Immature natural killer cell (primary cell): Measurements from ENCODE around the gene PRICKLE2. TPM values are rescaled to one million over a fixed set of nuclear protein-coding genes. Genes with fewer than 3 reads are reported as not detected.

Experiments used
- DNase-seq, 3 donors: peaks; one replicate each; pipeline ENCODE4 v3.0.0; 2022; ENCODE audit warnings: mixed read lengths in 1 of 3
- H3K27ac Mint-ChIP-seq, 6 donors: one replicate each; pipeline ENCODE4 v1.8.0; 2020; ENCODE audit warnings: mixed read lengths in 6 of 6, mild to moderate bottlenecking in 5 of 6, inconsistent platforms in 4 of 6, moderate library complexity in 3 of 6
- H3K27me3 Mint-ChIP-seq, 3 donors: one replicate each; pipeline ENCODE4 v1.8.0; 2020 to 2021; ENCODE audit warnings: low read depth in 3 of 3, mild to moderate bottlenecking in 3 of 3, mixed read lengths in 3 of 3, moderate library complexity in 3 of 3, inconsistent platforms in 1 of 3
- H3K36me3 Mint-ChIP-seq, 3 donors: one replicate each; pipeline ENCODE4 v1.8.0; 2020; ENCODE audit warnings: mixed read lengths in 3 of 3, inconsistent platforms in 2 of 3, mild to moderate bottlenecking in 2 of 3
- H3K4me1 Mint-ChIP-seq, 2 donors: one replicate each; pipeline ENCODE4 v1.8.0; 2020; ENCODE audit warnings: inconsistent platforms in 2 of 2, mild to moderate bottlenecking in 2 of 2, mixed read lengths in 2 of 2, moderate library complexity in 1 of 2
- H3K4me3 Mint-ChIP-seq, 5 donors: one replicate each; pipeline ENCODE4 v1.8.0; 2020; ENCODE audit warnings: mild to moderate bottlenecking in 5 of 5, mixed read lengths in 5 of 5, inconsistent platforms in 3 of 5, moderate library complexity in 3 of 5
- H3K9me3 Mint-ChIP-seq, 6 donors: one replicate each; pipeline ENCODE4 v1.8.0; 2020; ENCODE audit warnings: mild to moderate bottlenecking in 6 of 6, mixed read lengths in 6 of 6, inconsistent platforms in 4 of 6, moderate library complexity in 3 of 6
- polyA plus RNA-seq, 3 donors: library from polyadenylated mRNA; unstranded; fragments of 300-500 nt; fragmentation: Illumina TruSeq; gene quantifications; one replicate each; pipeline ENCODE4 v1.2.3, GENCODE V29; 2021

Gene PRICKLE2
- polyA plus RNA-seq, 3 donors from 2014 or later = 0.19 to 0.64 (median 0.43) TPM

GRCh38 chr3:64221571-64222257 lies 3.6 kb downstream of the PRICKLE2 start:
- Mint-ChIP-seq H3K27ac (peak overlapping the region in 1 of 6 donors; percentile 74), H3K4me1 (peaks cover 2 to 6% of the 10 kb centered on the region in 2 donors), H3K36me3 (no peaks in the 10 kb centered on the region), H3K9me3 (no peaks in the 10 kb centered on the region), H3K27me3 (no peaks in the 10 kb centered on the region), H3K4me3 (no peak overlapping the region)
- DNase-seq = no peak

- Mint-ChIP-seq H3K9me3 (no peaks in the 10 kb centered on the region), H3K36me3 (no peaks in the 10 kb centered on the region)
Measured at GRCh38 chr3:64220161-64220914, 4.9 kb downstream of the PRICKLE2 start.

GRCh38 chr3:64218746-64219145 lies 6.5 kb downstream of the PRICKLE2 start:
- Mint-ChIP-seq H3K9me3 (peaks cover 0 to 5% (median under 1%) of the 10 kb centered on the region in 6 donors), H3K27me3 (peaks cover 0 to 1% (median 0%) of the 10 kb centered on the region in 3 donors), H3K4me3 (no peak overlapping the region)

More at GRCh38 chr3:64220161-64220914, 4.9 kb downstream of the PRICKLE2 start:
- no peak overlapping the region for H3K27ac Mint-ChIP-seq
- H3K4me1 Mint-ChIP-seq = peaks cover 0 to 3% of the 10 kb centered on the region in 2 donors
- no peak for DNase-seq
- no peaks in the 10 kb centered on the region for H3K27me3 Mint-ChIP-seq
- H3K4me3 Mint-ChIP-seq = no peak overlapping the region

GRCh38 chr3:64218329-64218728 lies 6.9 kb downstream of the PRICKLE2 start:
- DNase-seq = no peak
- Mint-ChIP-seq H3K9me3 (peaks cover 0 to 5% (median under 1%) of the 10 kb centered on the region in 6 donors), H3K27ac (no peak overlapping the region), H3K4me3 (no peak overlapping the region), H3K4me1 (peaks cover 0 to 5% of the 10 kb centered on the region in 2 donors), H3K36me3 (no peaks in the 10 kb centered on the region), H3K27me3 (peaks cover 0 to 1% (median 0%) of the 10 kb centered on the region in 3 donors)

More at GRCh38 chr3:64218746-64219145, 6.5 kb downstream of the PRICKLE2 start:
- Mint-ChIP-seq H3K36me3 (no peaks in the 10 kb centered on the region), H3K27ac (no peak overlapping the region), H3K4me1 (peaks cover 0 to 5% of the 10 kb centered on the region in 2 donors)
- DNase-seq = no peak

- DNase-seq = peak in 2 of 3 donors; percentile 3 to 7
- Mint-ChIP-seq H3K27me3 (peaks cover 0 to 2% (median 1%) of the 10 kb centered on the region in 3 donors), H3K4me3 (peak overlapping the region in 2 of 5 donors; percentile 23 to 54), H3K4me1 (peaks cover 0 to 5% of the 10 kb centered on the region in 2 donors), H3K36me3 (no peaks in the 10 kb centered on the region), H3K9me3 (peaks cover 0 to 5% (median 1%) of the 10 kb centered on the region in 6 donors), H3K27ac (peak overlapping the region in 3 of 6 donors; percentile 48 to 76 (median 54))
Measured at GRCh38 chr3:64216274-64217147, 8.8 kb downstream of the PRICKLE2 start.

GRCh38 chr3:64215559-64215958 lies 9.7 kb downstream of the PRICKLE2 start:
- Mint-ChIP-seq H3K4me3 (no peak overlapping the region), H3K36me3 (no peaks in the 10 kb centered on the region), H3K9me3 (peaks cover 0 to 5% (median 3%) of the 10 kb centered on the region in 6 donors), H3K27ac (no peak overlapping the region), H3K4me1 (peaks cover 0 to 4% of the 10 kb centered on the region in 2 donors), H3K27me3 (peaks cover 0 to 2% (median 1%) of the 10 kb centered on the region in 3 donors)
- DNase-seq = no peak

- Mint-ChIP-seq H3K27me3 (peaks cover 0 to 2% (median 1%) of the 10 kb centered on the region in 3 donors), H3K4me1 (peaks cover 0 to 4% of the 10 kb centered on the region in 2 donors), H3K27ac (peak overlapping the region in 2 of 6 donors; percentile 2 to 48)
Measured at GRCh38 chr3:64215103-64215502, 10.2 kb downstream of the PRICKLE2 start.

GRCh38 chr3:64214381-64215018 lies 10.8 kb downstream of the PRICKLE2 start:
- no peak for DNase-seq
- Mint-ChIP-seq H3K9me3 (peaks cover 0 to 5% (median 3%) of the 10 kb centered on the region in 6 donors), H3K4me1 (peaks cover 0 to 4% of the 10 kb centered on the region in 2 donors), H3K27me3 (peaks cover 0 to 2% (median 1%) of the 10 kb centered on the region in 3 donors), H3K27ac (peak overlapping the region in 2 of 6 donors; percentile 2 to 48), H3K4me3 (no peak overlapping the region), H3K36me3 (no peaks in the 10 kb centered on the region)

More at GRCh38 chr3:64215103-64215502, 10.2 kb downstream of the PRICKLE2 start:
- H3K9me3 Mint-ChIP-seq = peaks cover 0 to 5% (median 3%) of the 10 kb centered on the region in 6 donors
- no peak overlapping the region for H3K4me3 Mint-ChIP-seq
- no peaks in the 10 kb centered on the region for H3K36me3 Mint-ChIP-seq
- DNase-seq = no peak

GRCh38 chr3:64213962-64214379 lies 11.3 kb downstream of the PRICKLE2 start:
- peaks cover 0 to 4% of the 10 kb centered on the region in 2 donors for H3K4me1 Mint-ChIP-seq
- no peak for DNase-seq
- peaks cover 0 to 5% (median 3%) of the 10 kb centered on the region in 6 donors for H3K9me3 Mint-ChIP-seq
- peaks cover 0 to 2% (median 1%) of the 10 kb centered on the region in 3 donors for H3K27me3 Mint-ChIP-seq
- no peaks in the 10 kb centered on the region for H3K36me3 Mint-ChIP-seq
- H3K27ac Mint-ChIP-seq = no peak overlapping the region
- H3K4me3 Mint-ChIP-seq = no peak overlapping the region

GRCh38 chr3:64213224-64213878 lies 11.9 kb downstream of the PRICKLE2 start:
- H3K27ac Mint-ChIP-seq = no peak overlapping the region
- H3K4me3 Mint-ChIP-seq = no peak overlapping the region
- peaks cover 0 to 4% of the 10 kb centered on the region in 2 donors for H3K4me1 Mint-ChIP-seq
- no peaks in the 10 kb centered on the region for H3K36me3 Mint-ChIP-seq
- peaks cover 0 to 2% (median 1%) of the 10 kb centered on the region in 3 donors for H3K27me3 Mint-ChIP-seq
- DNase-seq = no peak
- peaks cover 0 to 5% (median 3%) of the 10 kb centered on the region in 6 donors for H3K9me3 Mint-ChIP-seq

GRCh38 chr3:64209866-64210621 lies 15.2 kb downstream of the PRICKLE2 start:
- DNase-seq = no peak
- no peak overlapping the region for H3K4me3 Mint-ChIP-seq
- H3K27ac Mint-ChIP-seq = no peak overlapping the region
- peaks cover 0 to 2% of the 10 kb centered on the region in 2 donors for H3K4me1 Mint-ChIP-seq
- H3K9me3 Mint-ChIP-seq = peaks cover 0 to 5% (median 2%) of the 10 kb centered on the region in 6 donors
- peaks cover 0 to 2% (median 0%) of the 10 kb centered on the region in 3 donors for H3K27me3 Mint-ChIP-seq
- H3K36me3 Mint-ChIP-seq = no peaks in the 10 kb centered on the region
